Measurements from ENCODE around the gene CWC22.

CWC22 gene

GRCh38 chr2:179910735-179911113, 96.4 kb downstream of the CWC22 start:
- H3K4me3 ChIP-seq (ENCODE audit: insufficient read depth in 1 of 2, low read depth in 1 of 2, low read length in 2 of 2), result no peak overlapping the region
- no peak overlapping the region for H2BK120ac ChIP-seq (ENCODE audit: low read depth, low read length)
- H3K79me1 ChIP-seq (replicated peaks; ENCODE audit: low read length, poor library complexity, severe bottlenecking), result no peaks in the 10 kb centered on the region
- no peak overlapping the region for H3K18ac ChIP-seq (ENCODE audit: low read depth in 1 of 2, low read length in 2 of 2)
- H2AK5ac ChIP-seq (ENCODE audit: low read length, severe bottlenecking), result no peak overlapping the region
- WGBS, result 56% methylated on average over 2 of the region's 3 CpGs
- no peak overlapping the region for H3K27ac ChIP-seq (ENCODE audit: low read length, poor library complexity, severe bottlenecking)
- H3K23ac ChIP-seq (ENCODE audit: low read length in 2 of 2), result no peak overlapping the region
- H4K8ac ChIP-seq (ENCODE audit: low read length), result no peak overlapping the region
- H3K4me1 ChIP-seq (ENCODE audit: control insufficient read depth, insufficient read depth, low read depth, low read length), result no peaks in the 10 kb centered on the region
- H2AFZ ChIP-seq (ENCODE audit: low read depth, low read length), result no peak overlapping the region
- no peaks in the 10 kb centered on the region for H3K9me3 ChIP-seq (ENCODE audit: control insufficient read depth, low read length)
- H3K4ac ChIP-seq (ENCODE audit: low read depth in 1 of 2, low read length in 2 of 2), result no peak overlapping the region
- H3K27me3 ChIP-seq (ENCODE audit: control insufficient read depth in 1 of 2, insufficient read depth in 1 of 2, low read length in 2 of 2), result peaks cover 0 to 3% of the 10 kb centered on the region in 2 experiments
- no peak overlapping the region for H3K9ac ChIP-seq (ENCODE audit: low read length)
- H2BK5ac ChIP-seq (ENCODE audit: low read depth, low read length, poor library complexity, severe bottlenecking), result no peak overlapping the region
- DNase-seq, result no peak
- H3K36me3 ChIP-seq (ENCODE audit: control insufficient read depth in 1 of 2, insufficient read depth in 2 of 2, low read depth in 1 of 2, low read length in 2 of 2), result no peaks in the 10 kb centered on the region
- no peak overlapping the region for H2BK12ac ChIP-seq (ENCODE audit: low read length in 2 of 2)
- H4K91ac ChIP-seq (ENCODE audit: low read length), result no peak overlapping the region
- no peak overlapping the region for H3K4me2 ChIP-seq (ENCODE audit: low read length, poor library complexity, severe bottlenecking)
- H3K14ac ChIP-seq (ENCODE audit: low read length in 2 of 2), result no peak overlapping the region
- H2BK15ac ChIP-seq (ENCODE audit: low read depth, poor library complexity, severe bottlenecking), result no peak overlapping the region

DNA sequence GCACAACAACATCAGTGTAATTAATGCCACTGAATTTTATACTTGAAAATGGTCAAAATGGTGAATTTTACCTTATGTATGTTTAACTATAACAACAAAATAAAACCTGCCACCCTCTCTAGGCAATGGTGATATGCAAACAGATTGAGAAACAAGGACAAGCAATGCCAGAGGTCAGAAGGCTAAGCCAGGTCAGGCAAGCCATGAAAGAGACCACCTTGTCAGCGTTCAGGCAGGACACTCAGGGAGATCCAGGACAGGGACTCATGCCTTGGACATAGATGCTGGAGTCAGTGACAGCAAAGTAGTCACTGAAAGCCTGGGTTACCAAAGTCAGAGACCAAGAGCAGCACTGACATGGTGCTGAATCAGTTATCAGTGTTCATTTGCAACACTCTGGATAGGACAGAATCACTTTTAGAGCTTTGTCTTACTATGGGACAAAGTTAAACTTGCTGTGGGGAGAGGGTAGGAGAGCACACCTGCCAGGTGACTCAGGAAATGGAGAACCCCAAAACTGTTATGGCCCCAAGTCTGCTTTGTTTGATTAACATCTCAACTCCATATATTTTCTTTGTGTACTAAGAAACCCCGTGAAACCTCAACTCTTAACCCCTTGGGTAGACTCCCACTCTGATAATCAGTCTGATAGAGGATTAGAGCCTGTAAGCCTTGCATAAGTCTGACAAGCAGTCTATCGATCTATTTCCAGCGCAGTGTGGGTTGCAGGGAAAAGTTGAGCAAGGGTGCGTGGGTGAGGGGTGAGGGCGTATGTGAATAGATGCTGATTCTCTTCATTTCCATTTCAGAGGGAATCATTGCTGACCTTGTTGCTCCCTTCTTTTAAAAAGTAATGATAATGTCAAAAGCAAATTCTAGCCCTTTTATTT, 97.0 kb downstream of the CWC22 start:
- Histone ChIP-seq H3K4me2 (ENCODE audit: low read length, poor library complexity, severe bottlenecking) (no peak overlapping the region), H3K4ac (ENCODE audit: low read depth in 1 of 2, low read length in 2 of 2) (no peak overlapping the region), H2BK120ac (ENCODE audit: low read depth, low read length) (no peak overlapping the region), H3K9ac (ENCODE audit: low read length) (no peak overlapping the region), H3K4me1 (ENCODE audit: control insufficient read depth, insufficient read depth, low read depth, low read length) (no peaks in the 10 kb centered on the region), H3K27ac (ENCODE audit: low read length, poor library complexity, severe bottlenecking) (no peak overlapping the region), H3K23ac (ENCODE audit: low read length in 2 of 2) (no peak overlapping the region), H2BK5ac (ENCODE audit: low read depth, low read length, poor library complexity, severe bottlenecking) (no peak overlapping the region), H3K27me3 (ENCODE audit: control insufficient read depth in 1 of 2, insufficient read depth in 1 of 2, low read length in 2 of 2) (peaks cover 0 to 3% of the 10 kb centered on the region in 2 experiments), H3K36me3 (ENCODE audit: control insufficient read depth in 1 of 2, insufficient read depth in 2 of 2, low read depth in 1 of 2, low read length in 2 of 2) (no peaks in the 10 kb centered on the region), H3K9me3 (ENCODE audit: control insufficient read depth, low read length) (no peaks in the 10 kb centered on the region), H2BK15ac (ENCODE audit: low read depth, poor library complexity, severe bottlenecking) (no peak overlapping the region), H2AK5ac (ENCODE audit: low read length, severe bottlenecking) (no peak overlapping the region), H2BK12ac (ENCODE audit: low read length in 2 of 2) (no peak overlapping the region), H3K4me3 (ENCODE audit: insufficient read depth in 1 of 2, low read depth in 1 of 2, low read length in 2 of 2) (no peak overlapping the region), H2AFZ (ENCODE audit: low read depth, low read length) (no peak overlapping the region), H3K79me1 (replicated peaks; ENCODE audit: low read length, poor library complexity, severe bottlenecking) (no peaks in the 10 kb centered on the region), H4K91ac (ENCODE audit: low read length) (no peak overlapping the region), H3K14ac (ENCODE audit: low read length in 2 of 2) (peak overlapping the region in 1 of 2 experiments; percentile 48), H3K18ac (ENCODE audit: low read depth in 1 of 2, low read length in 2 of 2) (no peak overlapping the region), H4K8ac (ENCODE audit: low read length) (no peak overlapping the region)
- DNase-seq, result no peak
- 81% methylated on average over 6 of the region's 6 CpGs for WGBS

DNA sequence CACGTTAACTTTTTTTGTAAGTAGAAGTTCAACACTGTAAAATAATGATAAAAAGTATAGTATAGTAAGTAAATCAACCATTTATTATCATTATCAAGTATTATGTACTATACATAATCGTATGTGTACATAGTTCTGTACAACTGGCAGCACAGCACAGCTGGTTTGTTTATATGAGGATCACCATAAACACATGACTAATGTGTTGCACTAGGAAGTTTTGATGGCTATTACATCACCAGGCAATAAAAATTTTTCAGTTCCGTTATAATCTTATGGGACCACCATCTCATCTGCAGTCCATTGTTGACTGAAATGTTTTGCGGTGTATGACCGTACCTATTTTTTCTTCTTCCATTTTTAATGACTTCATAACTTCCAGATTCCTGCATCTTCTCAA, 106.4 kb downstream of the CWC22 start:
- no peak overlapping the region for H3K4me2 ChIP-seq (ENCODE audit: low read length, poor library complexity, severe bottlenecking)
- H3K9me3 ChIP-seq (ENCODE audit: control insufficient read depth, low read length), result peaks cover 6% of the 10 kb centered on the region
- H2BK12ac ChIP-seq (ENCODE audit: low read length in 2 of 2), result no peak overlapping the region
- no peak overlapping the region for H3K18ac ChIP-seq (ENCODE audit: low read depth in 1 of 2, low read length in 2 of 2)
- peak; percentile 30 for DNase-seq
- no peak overlapping the region for H3K27ac ChIP-seq (ENCODE audit: low read length, poor library complexity, severe bottlenecking)
- H3K23ac ChIP-seq (ENCODE audit: low read length in 2 of 2), result no peak overlapping the region
- no peak overlapping the region for H3K9ac ChIP-seq (ENCODE audit: low read length)
- no peaks in the 10 kb centered on the region for H3K79me1 ChIP-seq (replicated peaks; ENCODE audit: low read length, poor library complexity, severe bottlenecking)
- no peaks in the 10 kb centered on the region for H3K36me3 ChIP-seq (ENCODE audit: control insufficient read depth in 1 of 2, insufficient read depth in 2 of 2, low read depth in 1 of 2, low read length in 2 of 2)
- no peak overlapping the region for H3K4me3 ChIP-seq (ENCODE audit: insufficient read depth in 1 of 2, low read depth in 1 of 2, low read length in 2 of 2)
- H2AFZ ChIP-seq (ENCODE audit: low read depth, low read length), result no peak overlapping the region
- WGBS, result 63% methylated on average over 2 of the region's 5 CpGs
- H2BK120ac ChIP-seq (ENCODE audit: low read depth, low read length), result no peak overlapping the region
- H4K8ac ChIP-seq (ENCODE audit: low read length), result no peak overlapping the region
- H3K4ac ChIP-seq (ENCODE audit: low read depth in 1 of 2, low read length in 2 of 2), result no peak overlapping the region
- no peak overlapping the region for H4K91ac ChIP-seq (ENCODE audit: low read length)
- H3K14ac ChIP-seq (ENCODE audit: low read length in 2 of 2), result no peak overlapping the region
- no peak overlapping the region for H2BK15ac ChIP-seq (ENCODE audit: low read depth, poor library complexity, severe bottlenecking)
- no peaks in the 10 kb centered on the region for H3K4me1 ChIP-seq (ENCODE audit: control insufficient read depth, insufficient read depth, low read depth, low read length)
- no peaks in the 10 kb centered on the region for H3K27me3 ChIP-seq (ENCODE audit: control insufficient read depth in 1 of 2, insufficient read depth in 1 of 2, low read length in 2 of 2)
- no peak overlapping the region for H2AK5ac ChIP-seq (ENCODE audit: low read length, severe bottlenecking)
- H2BK5ac ChIP-seq (ENCODE audit: low read depth, low read length, poor library complexity, severe bottlenecking), result no peak overlapping the region

GRCh38 chr2:179899666-179900065, 107.4 kb downstream of the CWC22 start:
- Histone ChIP-seq H4K91ac (ENCODE audit: low read length) (no peak overlapping the region), H3K4ac (ENCODE audit: low read depth in 1 of 2, low read length in 2 of 2) (no peak overlapping the region), H3K36me3 (ENCODE audit: control insufficient read depth in 1 of 2, insufficient read depth in 2 of 2, low read depth in 1 of 2, low read length in 2 of 2) (no peaks in the 10 kb centered on the region), H3K27me3 (ENCODE audit: control insufficient read depth in 1 of 2, insufficient read depth in 1 of 2, low read length in 2 of 2) (no peaks in the 10 kb centered on the region), H3K14ac (ENCODE audit: low read length in 2 of 2) (no peak overlapping the region), H2AFZ (ENCODE audit: low read depth, low read length) (no peak overlapping the region), H4K8ac (ENCODE audit: low read length) (no peak overlapping the region), H3K4me2 (ENCODE audit: low read length, poor library complexity, severe bottlenecking) (no peak overlapping the region), H2BK15ac (ENCODE audit: low read depth, poor library complexity, severe bottlenecking) (no peak overlapping the region), H2BK12ac (ENCODE audit: low read length in 2 of 2) (no peak overlapping the region), H3K9me3 (ENCODE audit: control insufficient read depth, low read length) (peaks cover 6% of the 10 kb centered on the region), H2BK5ac (ENCODE audit: low read depth, low read length, poor library complexity, severe bottlenecking) (no peak overlapping the region), H2AK5ac (ENCODE audit: low read length, severe bottlenecking) (no peak overlapping the region), H3K27ac (ENCODE audit: low read length, poor library complexity, severe bottlenecking) (no peak overlapping the region), H3K4me1 (ENCODE audit: control insufficient read depth, insufficient read depth, low read depth, low read length) (no peaks in the 10 kb centered on the region), H3K18ac (ENCODE audit: low read depth in 1 of 2, low read length in 2 of 2) (no peak overlapping the region), H2BK120ac (ENCODE audit: low read depth, low read length) (no peak overlapping the region), H3K9ac (ENCODE audit: low read length) (no peak overlapping the region), H3K79me1 (replicated peaks; ENCODE audit: low read length, poor library complexity, severe bottlenecking) (no peaks in the 10 kb centered on the region), H3K23ac (ENCODE audit: low read length in 2 of 2) (no peak overlapping the region), H3K4me3 (ENCODE audit: insufficient read depth in 1 of 2, low read depth in 1 of 2, low read length in 2 of 2) (no peak overlapping the region)
- no peak for DNase-seq
- no CpG with 5 or more reads among the region's 1 CpG for whole genome bisulfite sequencing

Data from mesenchymal stem cell (in vitro differentiated cells and primary cell).